ENCODE results near the gene CCDC47.

GRCh38 chr17:63735691-63736090 lies 37.7 kb downstream of the CCDC47 start:
- no peak for TF ChIP-seq FOXK2 (IDR thresholded peaks at IDR 0.05)
- no peak for TF ChIP-seq FOXM1 (IDR thresholded peaks at IDR 0.05; ENCODE audit: borderline replicate concordance)
- no peak for TF ChIP-seq TARDBP (IDR thresholded peaks at IDR 0.05)
- TF ChIP-seq ELF4 (IDR thresholded peaks at IDR 0.05) = no peak
- no peak for TF ChIP-seq SUZ12 (IDR thresholded peaks at IDR 0.05)
- no peak for TF ChIP-seq FOXA1 (IDR thresholded peaks at IDR 0.05)
- TF ChIP-seq ZNF384 (IDR thresholded peaks at IDR 0.05) = no peak

Measured in HEK293T (cell line).